Esophagus mucosa (tissue), 1 donor: ENCODE data around the gene NBPF10. TPM values are rescaled to one million over a fixed set of nuclear protein-coding genes. Genes with fewer than 3 reads are reported as not detected.
"Not testable (repeated sequence)": the region's sequence is repeated elsewhere in the genome, so short reads cannot be mapped to it uniquely, and the experiment has no call there.

Source experiments
- ATAC-seq: fragments of 200-7000 bp; cut with Tn5 transposase; one replicate; pipeline ENCODE4 v1.9.1; 2020
- total RNA-seq: library from RNA; stranded (reverse); gene quantifications from one replicate; pipeline ENCODE4 v1.2.4, GENCODE V29; 2023
- donor health status: DM: yes; HTN: yes; CAD: no.

NBPF10 gene, protein sequence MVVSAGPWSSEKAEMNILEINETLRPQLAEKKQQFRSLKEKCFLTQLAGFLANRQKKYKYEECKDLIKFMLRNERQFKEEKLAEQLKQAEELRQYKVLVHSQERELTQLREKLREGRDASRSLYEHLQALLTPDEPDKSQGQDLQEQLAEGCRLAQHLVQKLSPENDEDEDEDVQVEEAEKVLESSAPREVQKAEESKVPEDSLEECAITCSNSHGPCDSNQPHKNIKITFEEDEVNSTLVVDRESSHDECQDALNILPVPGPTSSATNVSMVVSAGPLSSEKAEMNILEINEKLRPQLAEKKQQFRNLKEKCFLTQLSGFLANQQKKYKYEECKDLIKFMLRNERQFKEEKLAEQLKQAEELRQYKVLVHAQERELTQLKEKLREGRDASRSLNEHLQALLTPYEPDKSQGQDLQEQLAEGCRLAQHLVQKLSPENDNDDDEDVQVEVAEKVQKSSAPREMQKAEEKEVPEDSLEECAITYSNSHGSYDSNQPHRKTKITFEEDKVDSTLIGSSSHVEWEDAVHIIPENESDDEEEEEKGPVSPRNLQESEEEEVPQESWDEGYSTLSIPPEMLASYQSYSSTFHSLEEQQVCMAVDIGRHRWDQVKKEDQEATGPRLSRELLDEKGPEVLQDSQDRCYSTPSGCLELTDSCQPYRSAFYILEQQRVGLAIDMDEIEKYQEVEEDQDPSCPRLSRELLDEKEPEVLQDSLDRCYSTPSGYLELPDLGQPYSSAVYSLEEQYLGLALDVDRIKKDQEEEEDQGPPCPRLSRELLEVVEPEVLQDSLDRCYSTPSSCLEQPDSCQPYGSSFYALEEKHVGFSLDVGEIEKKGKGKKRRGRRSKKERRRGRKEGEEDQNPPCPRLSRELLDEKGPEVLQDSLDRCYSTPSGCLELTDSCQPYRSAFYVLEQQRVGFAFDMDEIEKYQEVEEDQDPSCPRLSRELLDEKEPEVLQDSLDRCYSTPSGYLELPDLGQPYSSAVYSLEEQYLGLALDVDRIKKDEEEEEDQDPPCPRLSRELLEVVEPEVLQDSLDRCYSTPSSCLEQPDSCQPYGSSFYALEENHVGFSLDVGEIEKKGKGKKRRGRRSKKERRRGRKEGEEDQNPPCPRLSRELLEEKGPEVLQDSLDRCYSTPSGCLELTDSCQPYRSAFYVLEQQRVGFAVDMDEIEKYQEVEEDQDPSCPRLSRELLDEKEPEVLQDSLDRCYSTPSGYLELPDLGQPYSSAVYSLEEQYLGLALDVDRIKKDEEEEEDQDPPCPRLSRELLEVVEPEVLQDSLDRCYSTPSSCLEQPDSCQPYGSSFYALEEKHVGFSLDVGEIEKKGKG (N-terminal part only)
- total RNA-seq = 3.6 TPM

DNA sequence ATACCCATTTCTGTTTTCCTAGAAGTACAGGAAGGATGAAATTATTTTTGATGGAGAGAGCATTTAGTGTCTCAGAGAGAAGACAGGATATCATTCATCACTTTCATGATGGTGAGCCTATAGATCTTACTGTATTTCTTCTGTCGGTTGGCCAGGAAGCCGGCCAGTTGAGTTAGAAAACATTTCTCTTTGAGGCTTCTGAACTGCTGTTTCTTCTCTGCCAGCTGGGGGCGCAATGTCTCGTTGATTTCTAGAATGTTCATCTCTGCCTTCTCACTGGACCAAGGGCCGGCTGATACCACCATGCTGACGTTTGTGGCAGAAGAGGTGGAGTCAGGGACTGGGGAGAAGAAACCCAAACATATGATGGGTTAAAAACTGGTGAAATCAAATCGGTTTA, at the start of gene NBPF10:
TSS of gene NBPF10 (minus strand) at position 340 of the 400 bp plus-strand sequence. CDS start at position 305, 35 bp downstream.
- ATAC-seq = not testable (repeated sequence)

DNA sequence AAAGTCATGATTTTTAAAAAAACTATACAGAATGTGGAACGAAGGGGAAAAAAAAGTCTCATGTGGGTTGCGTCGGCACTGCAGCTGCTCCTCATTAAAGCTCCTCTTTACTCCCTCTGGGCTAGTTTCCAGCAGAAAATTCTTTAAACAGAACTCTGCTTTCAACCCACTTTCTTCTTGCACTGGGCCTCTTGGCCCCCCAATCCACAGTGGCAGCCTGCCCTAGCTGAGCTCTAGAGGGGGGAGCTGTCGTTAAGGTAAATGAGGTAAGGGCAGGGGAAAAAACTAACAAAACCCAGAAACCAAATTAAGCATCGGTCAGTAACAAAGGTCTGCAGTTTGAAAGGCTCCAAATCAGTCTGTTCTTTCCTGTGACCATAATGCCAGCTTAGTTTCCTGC, 29.9 kb upstream of the NBPF10 start:
- not testable (repeated sequence) for ATAC-seq

DNA sequence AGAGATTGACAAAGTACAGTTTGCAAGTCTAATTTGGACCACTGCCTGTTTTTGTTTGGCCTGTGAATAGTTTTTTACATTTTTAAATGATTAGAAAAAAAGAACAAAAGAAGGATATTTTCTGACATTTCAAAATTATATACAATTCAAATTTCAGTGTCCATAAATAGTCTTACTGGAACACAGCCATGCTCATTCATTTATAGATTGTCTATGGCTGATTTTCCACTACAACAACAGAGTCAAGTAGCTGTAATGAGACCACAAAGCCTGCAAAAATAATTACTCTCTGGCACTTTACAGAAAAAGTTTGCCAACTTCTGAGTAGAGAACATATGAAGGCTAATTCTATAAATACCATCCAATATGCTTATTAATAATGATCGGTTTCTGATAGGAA, 23.1 kb upstream of the NBPF10 start:
- ATAC-seq = not testable (repeated sequence)

DNA sequence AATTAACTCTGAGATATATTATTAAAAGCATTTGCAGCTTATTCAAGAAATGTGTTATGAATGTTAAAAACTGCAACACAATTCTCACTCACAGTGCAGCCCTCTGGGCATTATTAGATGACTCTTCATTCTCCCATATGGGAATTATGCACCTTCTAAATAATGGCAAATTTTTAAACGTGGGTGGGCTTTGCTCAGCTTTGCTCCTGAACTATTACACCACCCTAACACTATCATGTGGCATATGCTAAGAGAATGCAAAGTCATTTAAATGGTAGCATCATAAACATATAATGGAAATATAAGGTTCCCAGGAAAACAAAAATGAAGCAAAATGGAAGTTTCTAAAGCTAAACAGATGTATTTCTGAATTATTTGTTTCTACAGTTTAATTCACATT, 22.7 kb upstream of the NBPF10 start:
- ATAC-seq = not testable (repeated sequence)

Other genes with a start within 250 kb of the NBPF10 start
- 0.76 TPM for gene ITGA10, start 234.8 kb downstream of the NBPF10 start, total RNA-seq
- gene PEX11B, start 226.1 kb downstream of the NBPF10 start, total RNA-seq = 31.6 TPM
- gene RBM8A, start 217.3 kb downstream of the NBPF10 start, total RNA-seq = 152 TPM
- 4.3 TPM for gene LIX1L, start 186.8 kb downstream of the NBPF10 start, total RNA-seq
- gene ANKRD34A, start 180.2 kb downstream of the NBPF10 start, total RNA-seq = 0.12 TPM
- gene POLR3GL, start 180.1 kb downstream of the NBPF10 start, total RNA-seq = 6.1 TPM
- 77.7 TPM for gene TXNIP, start 148.2 kb downstream of the NBPF10 start, total RNA-seq
- not detected for gene HJV, start 123.1 kb downstream of the NBPF10 start, total RNA-seq
- gene NOTCH2NLA, start 84.2 kb upstream of the NBPF10 start, total RNA-seq = 33.6 TPM